WTC11 (cell line): Measurements from ENCODE around the gene GALNT9. TPM values are rescaled to one million over a fixed set of nuclear protein-coding genes. Genes with fewer than 3 reads are reported as not detected.

Experiments
- ATAC-seq: fragments of 200-7000 bp; cut with Tn5 transposase; 2 replicates; pipeline ENCODE4 v1.10.0; 2021; ENCODE audit warnings: mild to moderate bottlenecking, moderate library complexity
- CTCF ChIA-PET: fragments of 300-600 bp; sonication (Branson Sonifier 250); formaldehyde crosslinking; loops from one replicate; lab custom pipeline; 2021; ENCODE audit warnings: antibody characterized with exemption; lab: Charles Lee
- POLR2A ChIA-PET: fragments of 350-600 bp; sonication (Branson Sonifier 250); formaldehyde crosslinking; loops from one replicate; lab custom pipeline; 2021; ENCODE audit warnings: antibody characterized with exemption; lab: Charles Lee
- DNase-seq: peaks from one replicate; pipeline ENCODE4 v3.0.0; 2021; ENCODE audit warnings: low spot score
- H3K27ac Mint-ChIP-seq: 2 replicates; pipeline ENCODE4 v1.8.0; 2021; ENCODE audit warnings: mixed read lengths
- H3K27me3 Mint-ChIP-seq: 2 replicates; pipeline ENCODE4 v1.8.0; 2021; ENCODE audit warnings: low read depth, mild to moderate bottlenecking, moderate library complexity, mixed read lengths
- H3K36me3 Mint-ChIP-seq: 2 replicates; pipeline ENCODE4 v1.8.0; 2021; ENCODE audit warnings: mixed read lengths
- H3K4me1 Mint-ChIP-seq: 2 replicates; pipeline ENCODE4 v1.8.0; 2022; ENCODE audit warnings: mixed read lengths
- H3K4me3 Mint-ChIP-seq: 2 replicates; pipeline ENCODE4 v1.8.0; 2021; ENCODE audit warnings: mild to moderate bottlenecking, moderate library complexity, mixed read lengths
- H3K9me3 Mint-ChIP-seq: 2 replicates; pipeline ENCODE4 v1.8.0; 2021; ENCODE audit warnings: mixed read lengths
- ARID4B ChIP-seq: sonication (generic); formaldehyde crosslinking; IDR thresholded peaks from 2 replicates; pipeline ENCODE4 v1.8.0; 2023; ENCODE audit warnings: missing genetic modification reagents, mild to moderate bottlenecking, borderline replicate concordance
- ATF1 ChIP-seq: sonication (generic); formaldehyde crosslinking; IDR thresholded peaks from 2 replicates; pipeline ENCODE4 v1.8.1; 2023; ENCODE audit warnings: mild to moderate bottlenecking, moderate library complexity, missing genetic modification reagents
- CBFB ChIP-seq: sonication (generic); formaldehyde crosslinking; IDR thresholded peaks from 2 replicates; pipeline ENCODE4 v1.8.1; 2022; ENCODE audit warnings: mild to moderate bottlenecking, low read depth, missing genetic modification reagents
- ELF4 ChIP-seq: sonication (generic); formaldehyde crosslinking; IDR thresholded peaks from 2 replicates; pipeline ENCODE4 v1.8.1; 2022; ENCODE audit warnings: low read depth, mild to moderate bottlenecking, moderate library complexity, missing genetic modification reagents
- ESRRA ChIP-seq: sonication (generic); formaldehyde crosslinking; IDR thresholded peaks from 2 replicates; pipeline ENCODE4 v1.8.1; 2022; ENCODE audit warnings: mild to moderate bottlenecking, missing genetic modification reagents, borderline replicate concordance
- FOXP1 ChIP-seq: sonication (generic); formaldehyde crosslinking; IDR thresholded peaks from 2 replicates; pipeline ENCODE4 v1.8.0; 2022; ENCODE audit warnings: missing genetic modification reagents, mild to moderate bottlenecking, moderate library complexity, borderline replicate concordance
- GRHL2 ChIP-seq: fragments of 250-450 bp; sonication (Bioruptor Pico); IDR thresholded peaks from 2 replicates; pipeline ENCODE4 v1.8.0; 2022; ENCODE audit warnings: mild to moderate bottlenecking, moderate library complexity; ENCODE audit not compliant: insufficient replicate concordance, severe bottlenecking
- HMGA2 ChIP-seq: fragments of 250-450 bp; sonication (Bioruptor Pico); IDR thresholded peaks from 2 replicates; pipeline ENCODE4 v1.4.0; 2021; ENCODE audit warnings: mild to moderate bottlenecking, moderate library complexity
- NFYB ChIP-seq: sonication (generic); formaldehyde crosslinking; conservative IDR thresholded peaks from 2 replicates; pipeline ENCODE4 v1.8.0; 2022; ENCODE audit warnings: low read depth, missing genetic modification reagents
- PREB ChIP-seq: sonication (generic); formaldehyde crosslinking; IDR thresholded peaks from 2 replicates; pipeline ENCODE4 v1.8.1; 2022; ENCODE audit warnings: mild to moderate bottlenecking, missing genetic modification reagents, moderate library complexity, borderline replicate concordance
- PRRX2 ChIP-seq: fragments of 250-450 bp; sonication (Bioruptor Pico); IDR thresholded peaks from 2 replicates; pipeline ENCODE4 v1.8.0; 2021; ENCODE audit warnings: mild to moderate bottlenecking
- SMAD4 ChIP-seq: sonication (generic); formaldehyde crosslinking; IDR thresholded peaks from 2 replicates; pipeline ENCODE4 v1.8.0; 2022; ENCODE audit warnings: mild to moderate bottlenecking, missing genetic modification reagents
- TCF7 ChIP-seq: sonication (generic); formaldehyde crosslinking; IDR thresholded peaks from 2 replicates; pipeline ENCODE4 v1.8.0; 2022; ENCODE audit warnings: mild to moderate bottlenecking, low read depth, missing genetic modification reagents, moderate library complexity
- TEAD1 ChIP-seq: sonication (generic); formaldehyde crosslinking; IDR thresholded peaks from 2 replicates; pipeline ENCODE4 v1.8.0; 2022; ENCODE audit warnings: mild to moderate bottlenecking, missing genetic modification reagents
- TP53 ChIP-seq: sonication (generic); formaldehyde crosslinking; IDR thresholded peaks from 2 replicates; pipeline ENCODE4 v1.8.1; 2023; ENCODE audit warnings: mild to moderate bottlenecking, missing genetic modification reagents
- ZNF121 ChIP-seq: sonication (generic); formaldehyde crosslinking; IDR thresholded peaks from 2 replicates; pipeline ENCODE4 v1.8.0; 2023; ENCODE audit warnings: missing genetic modification reagents
- ZNF396 ChIP-seq: fragments of 250-450 bp; sonication (Bioruptor Pico); IDR thresholded peaks from 2 replicates; pipeline ENCODE4 v1.8.0; 2021; ENCODE audit warnings: mild to moderate bottlenecking, moderate library complexity, borderline replicate concordance
- ZNF512 ChIP-seq: sonication (generic); formaldehyde crosslinking; IDR thresholded peaks from 2 replicates; pipeline ENCODE4 v1.8.1; 2022; ENCODE audit warnings: missing genetic modification reagents, borderline replicate concordance
- ZNF532 ChIP-seq: fragments of 250-450 bp; sonication (Bioruptor Pico); IDR thresholded peaks from 2 replicates; pipeline ENCODE4 v1.9.0; 2021; ENCODE audit warnings: mild to moderate bottlenecking, borderline replicate concordance
- total RNA-seq: library from RNA; stranded (reverse); gene quantifications from 3 replicates; pipeline ENCODE4 v1.2.3, GENCODE V29; 2021
- TF ChIP-seq, protein P1 (sequence below): sonication (generic); formaldehyde crosslinking; IDR thresholded peaks from 2 replicates; pipeline ENCODE4 v1.8.0; 2022; ENCODE audit warnings: mild to moderate bottlenecking, missing genetic modification reagents
- TF ChIP-seq, protein P2 (sequence below): sonication (generic); formaldehyde crosslinking; IDR thresholded peaks from 2 replicates; pipeline ENCODE4 v1.8.0; 2022; ENCODE audit warnings: mild to moderate bottlenecking, missing genetic modification reagents

Gene GALNT9
- total RNA-seq, 1 experiment from 2014 or later, result 0.90 TPM

DNA sequence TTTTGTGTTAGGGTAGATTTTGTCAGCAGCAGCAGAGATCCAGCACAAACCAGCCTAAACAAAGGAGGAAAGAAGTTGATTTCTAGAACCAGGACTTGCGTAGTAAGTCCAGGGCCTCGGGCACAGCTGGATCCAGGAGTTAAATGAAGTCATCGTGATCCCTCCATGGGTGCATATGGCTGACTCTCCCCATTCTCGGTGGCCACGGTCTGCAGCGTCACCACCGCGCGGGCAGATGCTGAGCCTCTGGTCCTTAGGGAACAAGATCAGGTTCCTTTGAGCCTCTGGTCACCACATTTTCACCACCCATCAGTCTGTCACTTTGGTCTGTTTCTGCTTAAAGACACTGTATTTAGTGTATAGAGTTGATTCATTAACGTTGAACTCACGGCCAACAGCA is 14.8 kb upstream of the GALNT9 start:
- CTCF ChIA-PET, result interaction anchor here (0.8 to 1.1 kb wide), 2 partner anchors 70 to 86 kb away, joined by 3 to 11 read pairs; no protein-coding TSS in a partner anchor
- Mint-ChIP-seq H3K36me3 (no peaks in the 10 kb centered on the region), H3K4me1 (no peaks in the 10 kb centered on the region), H3K27ac (no peak overlapping the region), H3K4me3 (no peak overlapping the region), H3K9me3 (peaks cover 6% of the 10 kb centered on the region; the same call in 1 of the 2 replicates), H3K27me3 (peaks cover 30% of the 10 kb centered on the region)
- DNase-seq, result no peak
- POLR2A ChIA-PET, result no interaction called here
- ATAC-seq, result no peak
- TF ChIP-seq NFYB (CRISPR knock-in tag) (no peak), ATF1 (CRISPR knock-in tag) (no peak), TEAD1 (CRISPR knock-in tag) (no peak), ZNF396 (CRISPR knock-in tag) (no peak), ESRRA (no peak), TP53 (CRISPR knock-in tag) (no peak), ELF4 (no peak), GRHL2 (no peak), SMAD4 (CRISPR knock-in tag) (no peak), HMGA2 (no peak), ZNF121 (CRISPR knock-in tag) (no peak), PREB (CRISPR knock-in tag) (no peak), FOXP1 (CRISPR knock-in tag) (no peak), CBFB (CRISPR knock-in tag) (no peak)
- TF ChIP-seq, protein P1, sequence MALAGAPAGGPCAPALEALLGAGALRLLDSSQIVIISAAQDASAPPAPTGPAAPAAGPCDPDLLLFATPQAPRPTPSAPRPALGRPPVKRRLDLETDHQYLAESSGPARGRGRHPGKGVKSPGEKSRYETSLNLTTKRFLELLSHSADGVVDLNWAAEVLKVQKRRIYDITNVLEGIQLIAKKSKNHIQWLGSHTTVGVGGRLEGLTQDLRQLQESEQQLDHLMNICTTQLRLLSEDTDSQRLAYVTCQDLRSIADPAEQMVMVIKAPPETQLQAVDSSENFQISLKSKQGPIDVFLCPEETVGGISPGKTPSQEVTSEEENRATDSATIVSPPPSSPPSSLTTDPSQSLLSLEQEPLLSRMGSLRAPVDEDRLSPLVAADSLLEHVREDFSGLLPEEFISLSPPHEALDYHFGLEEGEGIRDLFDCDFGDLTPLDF (CRISPR knock-in tag), result no peak

DNA sequence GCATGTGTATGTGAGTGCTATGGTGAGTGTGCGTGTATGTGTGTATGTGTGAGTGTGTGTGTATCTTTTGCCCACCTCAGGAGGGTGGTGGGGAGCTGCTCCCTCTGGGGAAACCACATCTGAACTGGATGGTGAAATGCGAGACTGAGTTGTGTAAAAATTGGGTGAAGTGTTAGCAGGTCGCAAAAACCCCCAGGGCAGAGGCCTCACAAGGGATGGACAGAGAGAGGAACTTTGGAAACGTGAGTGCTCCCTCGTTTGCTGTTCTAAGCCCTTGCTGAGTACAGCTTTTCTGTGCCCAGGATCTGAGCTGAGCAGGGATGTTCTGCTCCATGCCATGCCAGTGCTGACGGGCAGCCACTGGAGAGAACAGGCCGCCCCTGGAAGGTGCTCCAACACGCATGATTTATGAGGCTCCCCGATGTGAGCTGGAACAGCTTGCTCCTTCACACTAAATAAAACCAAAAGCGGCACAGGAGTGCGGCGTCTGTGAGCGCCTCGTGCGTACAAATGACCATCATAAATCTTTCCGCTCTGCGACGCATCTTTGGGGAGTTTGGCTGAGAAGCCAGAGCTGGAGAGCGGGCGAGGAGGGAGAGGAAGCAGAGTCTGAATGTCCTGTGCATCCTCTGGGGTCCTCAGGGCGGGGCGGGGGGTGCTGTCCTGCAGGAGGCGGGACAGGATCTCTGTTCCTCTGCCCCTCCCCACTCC is 14.1 kb upstream of the GALNT9 start:
- H3K9me3 Mint-ChIP-seq, result peaks cover 6% of the 10 kb centered on the region; the same call in 1 of the 2 replicates
- peak overlapping the region; percentile 65; the same call in 1 of the 2 replicates for H3K27ac Mint-ChIP-seq
- CTCF ChIA-PET, result interaction anchor here (1.6 to 1.7 kb wide), 2 partner anchors 71 to 190 kb away, joined by 6 to 9 read pairs; no protein-coding TSS in a partner anchor
- ATAC-seq (no peak), DNase-seq (no peak)
- no peak overlapping the region for H3K4me3 Mint-ChIP-seq
- no peaks in the 10 kb centered on the region for H3K4me1 Mint-ChIP-seq
- POLR2A ChIA-PET, result no interaction called here
- peaks cover 31% of the 10 kb centered on the region for H3K27me3 Mint-ChIP-seq
- no peaks in the 10 kb centered on the region for H3K36me3 Mint-ChIP-seq
- TF ChIP-seq TCF7 (no peak), PRRX2 (no peak), ZNF532 (CRISPR knock-in tag) (no peak), ZNF512 (CRISPR knock-in tag) (no peak), ARID4B (no peak)
- TF ChIP-seq, protein P2, sequence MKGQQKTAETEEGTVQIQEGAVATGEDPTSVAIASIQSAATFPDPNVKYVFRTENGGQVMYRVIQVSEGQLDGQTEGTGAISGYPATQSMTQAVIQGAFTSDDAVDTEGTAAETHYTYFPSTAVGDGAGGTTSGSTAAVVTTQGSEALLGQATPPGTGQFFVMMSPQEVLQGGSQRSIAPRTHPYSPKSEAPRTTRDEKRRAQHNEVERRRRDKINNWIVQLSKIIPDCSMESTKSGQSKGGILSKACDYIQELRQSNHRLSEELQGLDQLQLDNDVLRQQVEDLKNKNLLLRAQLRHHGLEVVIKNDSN, result no peak
